ENCODE data around the gene INSYN1. TPM values are rescaled to one million over a fixed set of nuclear protein-coding genes. Genes with fewer than 3 reads are reported as not detected.

INSYN1 gene
- total and polyA plus RNA-seq, 10 of the 15 experiments (the other 5 are each of a cell fraction or from before 2014, with no cell fraction given), result not detected

- ChIA-PET SMC1A (ENCODE audit: uncharacterized antibody, unreplicated experiment) (no interaction called here), CTCF (interaction anchor here (1.0 kb wide), 1 partner anchor 69 kb away, joined by 3 read pairs; no protein-coding TSS in a partner anchor), POLR2A (no interaction called here), RAD21 (ENCODE audit: unreplicated experiment) (no interaction called here)
- H3K4me2 ChIP-seq (ENCODE audit: control insufficient read depth, insufficient read depth), result no peak overlapping the region
- H3K4me3 ChIP-seq, result no peak overlapping the region
- in situ Hi-C loops (cut with MboI) (no loop called here), intact Hi-C loops (cut with micrococcal nuclease; ENCODE audit: unreplicated experiment) (no loop called here)
- no peaks in the 10 kb centered on the region for H3K4me1 ChIP-seq (ENCODE audit: control insufficient read depth, insufficient read depth, low read length)
- H3K36me3 ChIP-seq (ENCODE audit: control insufficient read depth in 2 of 2, insufficient read depth in 2 of 2, low read length in 1 of 2), result no peaks in the 10 kb centered on the region
- H3K27ac ChIP-seq (ENCODE audit: control insufficient read depth, insufficient read depth), result no peak overlapping the region
- WGBS (ENCODE audit: insufficient coverage, insufficient replicate concordance, low lambda C conversion rate, missing lambda C conversion rate), result 56% methylated on average over 6 of the region's 6 CpGs
- no peak overlapping the region for H2AFZ ChIP-seq (ENCODE audit: control insufficient read depth, low read depth, low read length)
- no peak overlapping the region for H3K9ac ChIP-seq (ENCODE audit: control insufficient read depth, insufficient read depth, low read length)
- TF ChIP-seq MYC (IDR thresholded peaks at IDR 0.05; ENCODE audit: insufficient read depth, insufficient read length, insufficient replicate concordance, low read length, severe bottlenecking) (no peak), HSF1 (IDR thresholded peaks at IDR 0.05; ENCODE audit: low read depth, low read length) (no peak), NKRF (conservative IDR thresholded peaks at IDR 0.05) (no peak), RELB (IDR thresholded peaks at IDR 0.05; ENCODE audit: low read depth) (no peak), RBBP5 (conservative IDR thresholded peaks at IDR 0.05) (no peak), MTA2 (IDR thresholded peaks at IDR 0.05; ENCODE audit: low read depth) (no peak), CBX5 (IDR thresholded peaks at IDR 0.05; ENCODE audit: low read depth) (no peak)
- no peak for FAIRE-seq
- ATAC-seq, result no peak
- no peaks in the 10 kb centered on the region for H3K79me2 ChIP-seq (ENCODE audit: control insufficient read depth, insufficient read depth, low read length)
- H3K9me3 ChIP-seq (replicated peaks; ENCODE audit: control insufficient read depth, insufficient read depth, low read length), result no peaks in the 10 kb centered on the region
- peaks cover 3 to 6% of the 10 kb centered on the region in 2 experiments; a peak in 3 of 4 replicates for H3K27me3 ChIP-seq (replicated peaks in 1 of 2; ENCODE audit: control insufficient read depth in 2 of 2, insufficient read depth in 2 of 2, low read length in 1 of 2)
- no TSS peak for BruUV-seq (replicated peaks)
- no peaks in the 10 kb centered on the region for H4K20me1 ChIP-seq (ENCODE audit: control insufficient read depth, insufficient read depth)
- DNase-seq (ENCODE audit: low read depth, low spot score), result no peak
Measured at GRCh38 chr15:73688455-73688854, 64.7 kb downstream of the INSYN1 start.

All from GM12878 (cell line).